NCI-H446 (cell line): ENCODE results near the gene FAT2.
"Not testable (repeated sequence)": the region's sequence is repeated elsewhere in the genome, so short reads cannot be mapped to it uniquely, and the experiment has no call there.

Source experiments
- DNase-seq, 2 experiments: peaks; one replicate each; lab custom pipeline; 2025; lab: John Stamatoyannopoulos, UW

The FAT2 gene

GRCh38 chr5:151614565-151614964 is 23.4 kb upstream of the FAT2 start:
- no peak for DNase-seq

GRCh38 chr5:151612689-151613427 is 21.7 kb upstream of the FAT2 start:
- DNase-seq: no peak

GRCh38 chr5:151611127-151611775 is 20.1 kb upstream of the FAT2 start:
- DNase-seq: no peak

GRCh38 chr5:151608522-151608921 is 17.4 kb upstream of the FAT2 start:
- no peak for DNase-seq

- DNase-seq: no peak
These were observed 16.2 kb upstream of the FAT2 start for GRCh38 chr5:151607304-151607703.

GRCh38 chr5:151605559-151605958 is 14.4 kb upstream of the FAT2 start:
- no peak for DNase-seq

- DNase-seq: no peak
These were observed 11.7 kb upstream of the FAT2 start for GRCh38 chr5:151602806-151603205.

GRCh38 chr5:151601391-151601790 is 10.3 kb upstream of the FAT2 start:
- DNase-seq: no peak

- no peak for DNase-seq
These were observed 9.0 kb upstream of the FAT2 start for GRCh38 chr5:151600069-151600665.

- DNase-seq: no peak
These were observed 7.9 kb upstream of the FAT2 start for GRCh38 chr5:151598984-151599383.

GRCh38 chr5:151598549-151598948 is 7.4 kb upstream of the FAT2 start:
- DNase-seq: no peak

- no peak for DNase-seq
These were observed 6.6 kb upstream of the FAT2 start for GRCh38 chr5:151597749-151598148.

GRCh38 chr5:151596828-151597539 is 5.9 kb upstream of the FAT2 start:
- DNase-seq: no peak

- peak; percentile 22 to 76 for DNase-seq
These were observed 4.3 kb upstream of the FAT2 start for GRCh38 chr5:151595411-151595826.

GRCh38 chr5:151592855-151593408 is 1.8 kb upstream of the FAT2 start:
- no peak for DNase-seq

GRCh38 chr5:151589878-151590570 is 1.1 kb downstream of the FAT2 start:
- no peak for DNase-seq

GRCh38 chr5:151587796-151588555 is 3.2 kb downstream of the FAT2 start:
- DNase-seq: no peak

GRCh38 chr5:151585970-151586369 is 5.2 kb downstream of the FAT2 start:
- DNase-seq: peak; percentile 43 to 79

- not testable (repeated sequence) for DNase-seq
These were observed 5.8 kb downstream of the FAT2 start for GRCh38 chr5:151585344-151585743.

- DNase-seq: no peak
These were observed 6.8 kb downstream of the FAT2 start for GRCh38 chr5:151584057-151584937.
